WTC11 (cell line): ENCODE data around the gene FLRT1.
"Not testable (repeated sequence)": the region's sequence is repeated elsewhere in the genome, so short reads cannot be mapped to it uniquely, and the experiment has no call there.

Experiments used
- AFF4 ChIP-seq: sonication (generic); formaldehyde crosslinking; IDR thresholded peaks from 2 replicates; pipeline ENCODE4 v1.8.1; 2023; ENCODE audit warnings: mild to moderate bottlenecking, missing genetic modification reagents, borderline replicate concordance
- ELF4 ChIP-seq: sonication (generic); formaldehyde crosslinking; IDR thresholded peaks from 2 replicates; pipeline ENCODE4 v1.8.1; 2022; ENCODE audit warnings: low read depth, mild to moderate bottlenecking, moderate library complexity, missing genetic modification reagents
- JAZF1 ChIP-seq: fragments of 250-450 bp; sonication (Bioruptor Pico); IDR thresholded peaks from 2 replicates; pipeline ENCODE4 v1.9.0; 2021; ENCODE audit warnings: moderate library complexity, mild to moderate bottlenecking, inconsistent platforms
- MAX ChIP-seq: sonication (generic); formaldehyde crosslinking; IDR thresholded peaks from 2 replicates; pipeline ENCODE4 v1.8.0; 2022; ENCODE audit warnings: mild to moderate bottlenecking, missing genetic modification reagents
- NFYB ChIP-seq: sonication (generic); formaldehyde crosslinking; conservative IDR thresholded peaks from 2 replicates; pipeline ENCODE4 v1.8.0; 2022; ENCODE audit warnings: low read depth, missing genetic modification reagents
- NR1H2 ChIP-seq: sonication (generic); formaldehyde crosslinking; IDR thresholded peaks from 2 replicates; pipeline ENCODE4 v1.9.0; 2021; ENCODE audit warnings: mild to moderate bottlenecking, moderate library complexity, missing genetic modification reagents
- NR3C1 ChIP-seq: sonication (generic); formaldehyde crosslinking; conservative IDR thresholded peaks from 2 replicates; pipeline ENCODE4 v1.8.1; 2023; ENCODE audit warnings: low read depth, mild to moderate bottlenecking, missing genetic modification reagents
- PRDM15 ChIP-seq: sonication (generic); formaldehyde crosslinking; IDR thresholded peaks from 2 replicates; pipeline ENCODE4 v1.8.0; 2022; ENCODE audit warnings: missing genetic modification reagents
- SP1 ChIP-seq: sonication (generic); formaldehyde crosslinking; conservative IDR thresholded peaks from 2 replicates; pipeline ENCODE4 v1.8.1; 2022; ENCODE audit warnings: missing genetic modification reagents
- TF ChIP-seq, protein P1 (sequence below): fragments of 200-600 bp; IDR thresholded peaks from 2 replicates; pipeline ENCODE4 v1.8.0; 2022; ENCODE audit warnings: antibody characterized with exemption
- TF ChIP-seq, protein P2 (sequence below): sonication (generic); formaldehyde crosslinking; IDR thresholded peaks from 2 replicates; pipeline ENCODE4 v1.8.1; 2022; ENCODE audit warnings: low read depth, mild to moderate bottlenecking, moderate library complexity, missing genetic modification reagents, borderline replicate concordance
- TF ChIP-seq, protein P3 (sequence below): sonication (generic); formaldehyde crosslinking; conservative IDR thresholded peaks from 2 replicates; pipeline ENCODE4 v1.8.1; 2022; ENCODE audit warnings: mild to moderate bottlenecking, missing genetic modification reagents

- TF ChIP-seq, protein P1, sequence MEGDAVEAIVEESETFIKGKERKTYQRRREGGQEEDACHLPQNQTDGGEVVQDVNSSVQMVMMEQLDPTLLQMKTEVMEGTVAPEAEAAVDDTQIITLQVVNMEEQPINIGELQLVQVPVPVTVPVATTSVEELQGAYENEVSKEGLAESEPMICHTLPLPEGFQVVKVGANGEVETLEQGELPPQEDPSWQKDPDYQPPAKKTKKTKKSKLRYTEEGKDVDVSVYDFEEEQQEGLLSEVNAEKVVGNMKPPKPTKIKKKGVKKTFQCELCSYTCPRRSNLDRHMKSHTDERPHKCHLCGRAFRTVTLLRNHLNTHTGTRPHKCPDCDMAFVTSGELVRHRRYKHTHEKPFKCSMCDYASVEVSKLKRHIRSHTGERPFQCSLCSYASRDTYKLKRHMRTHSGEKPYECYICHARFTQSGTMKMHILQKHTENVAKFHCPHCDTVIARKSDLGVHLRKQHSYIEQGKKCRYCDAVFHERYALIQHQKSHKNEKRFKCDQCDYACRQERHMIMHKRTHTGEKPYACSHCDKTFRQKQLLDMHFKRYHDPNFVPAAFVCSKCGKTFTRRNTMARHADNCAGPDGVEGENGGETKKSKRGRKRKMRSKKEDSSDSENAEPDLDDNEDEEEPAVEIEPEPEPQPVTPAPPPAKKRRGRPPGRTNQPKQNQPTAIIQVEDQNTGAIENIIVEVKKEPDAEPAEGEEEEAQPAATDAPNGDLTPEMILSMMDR: not testable (repeated sequence)
- not testable (repeated sequence) for TF ChIP-seq AFF4 (CRISPR knock-in tag); JAZF1 (CRISPR knock-in tag); PRDM15; SP1 (CRISPR knock-in tag); NR1H2 (CRISPR knock-in tag); NFYB; MAX (CRISPR knock-in tag); ELF4 (CRISPR knock-in tag); NR3C1 (CRISPR knock-in tag)
- TF ChIP-seq, protein P2, sequence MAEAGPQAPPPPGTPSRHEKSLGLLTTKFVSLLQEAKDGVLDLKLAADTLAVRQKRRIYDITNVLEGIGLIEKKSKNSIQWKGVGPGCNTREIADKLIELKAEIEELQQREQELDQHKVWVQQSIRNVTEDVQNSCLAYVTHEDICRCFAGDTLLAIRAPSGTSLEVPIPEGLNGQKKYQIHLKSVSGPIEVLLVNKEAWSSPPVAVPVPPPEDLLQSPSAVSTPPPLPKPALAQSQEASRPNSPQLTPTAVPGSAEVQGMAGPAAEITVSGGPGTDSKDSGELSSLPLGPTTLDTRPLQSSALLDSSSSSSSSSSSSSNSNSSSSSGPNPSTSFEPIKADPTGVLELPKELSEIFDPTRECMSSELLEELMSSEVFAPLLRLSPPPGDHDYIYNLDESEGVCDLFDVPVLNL (CRISPR knock-in tag): not testable (repeated sequence)
- TF ChIP-seq, protein P3, sequence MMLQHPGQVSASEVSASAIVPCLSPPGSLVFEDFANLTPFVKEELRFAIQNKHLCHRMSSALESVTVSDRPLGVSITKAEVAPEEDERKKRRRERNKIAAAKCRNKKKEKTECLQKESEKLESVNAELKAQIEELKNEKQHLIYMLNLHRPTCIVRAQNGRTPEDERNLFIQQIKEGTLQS (CRISPR knock-in tag): not testable (repeated sequence)
These were observed 11.6 kb downstream of the FLRT1 start for GRCh38 chr11:64047373-64047772.
